Neural progenitor cell (in vitro differentiated cells): ENCODE measurements around the gene RAMP1. TPM values are rescaled to one million over a fixed set of nuclear protein-coding genes. Genes with fewer than 3 reads are reported as not detected.

Source experiments
- DNase-seq: peaks from one replicate; pipeline ENCODE4 v3.0.0-alpha.2; 2016; ENCODE audit warnings: low spot score
- H2AFZ ChIP-seq: fragments of 200-600 bp; sonication (generic); replicated peaks from 2 replicates; pipeline ENCODE4 v1.6.1; 2016; ENCODE audit warnings: antibody characterized with exemption
- H3F3A ChIP-seq: fragments of 200-600 bp; sonication (generic); 2 replicates; pipeline ENCODE4 v1.6.1; 2016; ENCODE audit warnings: antibody characterized with exemption, low read depth
- H3K27ac ChIP-seq: fragments of 200-600 bp; sonication (generic); 2 replicates; pipeline ENCODE4 v1.5.1; 2016; ENCODE audit warnings: mild to moderate bottlenecking
- H3K27me3 ChIP-seq: fragments of 200-600 bp; sonication (generic); 2 replicates; pipeline ENCODE4 v1.6.1; 2016; ENCODE audit warnings: mild to moderate bottlenecking, moderate library complexity
- H3K36me3 ChIP-seq: fragments of 200-600 bp; sonication (generic); 2 replicates; pipeline ENCODE4 v1.5.1; 2016
- H3K4me1 ChIP-seq: fragments of 200-600 bp; sonication (generic); 2 replicates; pipeline ENCODE4 v1.6.1; 2016; ENCODE audit warnings: mixed run types
- H3K4me2 ChIP-seq: fragments of 200-600 bp; sonication (generic); 2 replicates; pipeline ENCODE4 v1.6.1; 2016
- H3K4me3 ChIP-seq: fragments of 200-600 bp; sonication (generic); 2 replicates; pipeline ENCODE4 v1.5.1; 2016
- H3K79me2 ChIP-seq: fragments of 200-600 bp; sonication (generic); 2 replicates; pipeline ENCODE4 v1.6.1; 2016; ENCODE audit warnings: low read depth
- H3K9ac ChIP-seq: fragments of 200-600 bp; sonication (generic); 2 replicates; pipeline ENCODE4 v1.6.1; 2016
- H3K9me3 ChIP-seq: fragments of 200-600 bp; sonication (generic); 2 replicates; pipeline ENCODE4 v1.5.1; 2016; ENCODE audit warnings: low read depth
- H4K20me1 ChIP-seq: fragments of 200-600 bp; sonication (generic); 2 replicates; pipeline ENCODE4 v1.6.1; 2016; ENCODE audit warnings: low read depth
- H3K27ac Mint-ChIP-seq: 3 replicates; pipeline ENCODE4 v1.8.0; 2021; ENCODE audit warnings: mixed read lengths
- H3K27me3 Mint-ChIP-seq: 2 replicates; pipeline ENCODE4 v1.8.0; 2022; ENCODE audit warnings: low read depth, mild to moderate bottlenecking, inconsistent platforms, moderate library complexity, mixed read lengths; ENCODE audit not compliant: insufficient read depth
- H3K36me3 Mint-ChIP-seq: 3 replicates; pipeline ENCODE4 v1.8.0; 2021; ENCODE audit warnings: mixed read lengths
- H3K4me1 Mint-ChIP-seq: 3 replicates; pipeline ENCODE4 v1.8.0; 2021; ENCODE audit warnings: mixed read lengths
- H3K4me3 Mint-ChIP-seq: 3 replicates; pipeline ENCODE4 v1.8.0; 2021; ENCODE audit warnings: mild to moderate bottlenecking, moderate library complexity, mixed read lengths
- H3K9me3 Mint-ChIP-seq: 3 replicates; pipeline ENCODE4 v1.8.0; 2020; ENCODE audit warnings: mixed read lengths
- CTCF ChIP-seq: fragments of 200-600 bp; sonication (generic); IDR thresholded peaks from 2 replicates; pipeline ENCODE4 v1.5.1; 2017; ENCODE audit warnings: antibody characterized with exemption, mild to moderate bottlenecking
- EZH2 ChIP-seq: fragments of 200-600 bp; sonication (generic); IDR thresholded peaks from 2 replicates; pipeline ENCODE4 v1.6.1; 2017; ENCODE audit warnings: antibody characterized with exemption, mild to moderate bottlenecking, moderate library complexity
- EZH2phosphoT487 ChIP-seq: fragments of 200-600 bp; sonication (generic); IDR thresholded peaks from 2 replicates; pipeline ENCODE4 v1.6.1; 2017; ENCODE audit warnings: antibody characterized with exemption
- total RNA-seq: library from RNA; depleted of rRNA; stranded (reverse); fragments of >200 nt; gene quantifications from 2 replicates; pipeline ENCODE4 v1.2.3, GENCODE V29; 2015; ENCODE audit warnings: low replicate concordance

RAMP1 gene
- total RNA-seq, 1 donor from 2014 or later, result not detected

- no peak overlapping the region for H3K4me3 Mint-ChIP-seq
- Histone ChIP-seq H3K27me3 (no peaks in the 10 kb centered on the region), H3K4me2 (no peak overlapping the region), H3K9me3 (no peaks in the 10 kb centered on the region), H3F3A (no peaks in the 10 kb centered on the region), H3K9ac (no peak overlapping the region), H3K4me3 (no peak overlapping the region), H3K4me1 (peaks cover 12% of the 10 kb centered on the region), H4K20me1 (no peaks in the 10 kb centered on the region), H3K79me2 (no peaks in the 10 kb centered on the region), H3K27ac (no peak overlapping the region), H2AFZ (no peak overlapping the region), H3K36me3 (no peaks in the 10 kb centered on the region)
- H3K36me3 Mint-ChIP-seq, result no peaks in the 10 kb centered on the region
- TF ChIP-seq CTCF (no peak), EZH2phosphoT487 (no peak)
- H3K27me3 Mint-ChIP-seq, result peaks cover 14% of the 10 kb centered on the region
- peaks cover 21% of the 10 kb centered on the region for H3K4me1 Mint-ChIP-seq
- no peaks in the 10 kb centered on the region for H3K9me3 Mint-ChIP-seq
- no peak overlapping the region for H3K27ac Mint-ChIP-seq
- DNase-seq, result no peak
Observed at GRCh38 chr2:237894986-237895543, 35.6 kb downstream of the RAMP1 start.

GRCh38 chr2:237895544-237896506 is 36.4 kb downstream of the RAMP1 start:
- Mint-ChIP-seq H3K9me3 (no peaks in the 10 kb centered on the region), H3K4me3 (no peak overlapping the region), H3K27ac (no peak overlapping the region), H3K27me3 (peaks cover 14% of the 10 kb centered on the region), H3K4me1 (peaks cover 17% of the 10 kb centered on the region), H3K36me3 (no peaks in the 10 kb centered on the region)
- Histone ChIP-seq H3K27me3 (no peaks in the 10 kb centered on the region), H3K9ac (no peak overlapping the region), H3K9me3 (no peaks in the 10 kb centered on the region), H3F3A (no peaks in the 10 kb centered on the region), H3K79me2 (no peaks in the 10 kb centered on the region), H3K4me3 (no peak overlapping the region), H3K4me1 (peaks cover 12% of the 10 kb centered on the region), H3K4me2 (no peak overlapping the region), H2AFZ (no peak overlapping the region), H3K36me3 (no peaks in the 10 kb centered on the region), H3K27ac (no peak overlapping the region), H4K20me1 (no peaks in the 10 kb centered on the region)
- no peak for DNase-seq
- TF ChIP-seq CTCF, result no peak
- no peak for TF ChIP-seq EZH2
- no peak for TF ChIP-seq EZH2phosphoT487

- peak overlapping the region; percentile 50 for H3K27ac Mint-ChIP-seq
- Histone ChIP-seq H3K79me2 (no peaks in the 10 kb centered on the region), H3K4me1 (peaks cover 12% of the 10 kb centered on the region), H3K27me3 (no peaks in the 10 kb centered on the region), H3K9me3 (no peaks in the 10 kb centered on the region), H3K4me2 (no peak overlapping the region), H2AFZ (no peak overlapping the region), H3F3A (no peaks in the 10 kb centered on the region), H3K36me3 (no peaks in the 10 kb centered on the region), H4K20me1 (no peaks in the 10 kb centered on the region), H3K4me3 (no peak overlapping the region), H3K9ac (no peak overlapping the region), H3K27ac (no peak overlapping the region)
- TF ChIP-seq CTCF (no peak), EZH2phosphoT487 (no peak), EZH2 (no peak)
- no peak overlapping the region for H3K4me3 Mint-ChIP-seq
- no peak for DNase-seq
- peaks cover 17% of the 10 kb centered on the region for H3K27me3 Mint-ChIP-seq
- no peaks in the 10 kb centered on the region for H3K36me3 Mint-ChIP-seq
- peaks cover 16% of the 10 kb centered on the region for H3K4me1 Mint-ChIP-seq
- no peaks in the 10 kb centered on the region for H3K9me3 Mint-ChIP-seq
Observed at GRCh38 chr2:237896507-237896892, 37.1 kb downstream of the RAMP1 start.
